IMR-90 (cell line): ENCODE data around the gene GPATCH8. TPM values are rescaled to one million over a fixed set of nuclear protein-coding genes. Genes with fewer than 3 reads are reported as not detected.
"Not testable (repeated sequence)": the region's sequence is repeated elsewhere in the genome, so short reads cannot be mapped to it uniquely, and the experiment has no call there.

Source experiments
- ATAC-seq: fragments of 200-7000 bp; cut with Tn5 transposase; 2 replicates; pipeline ENCODE4 v1.9.1; 2020; ENCODE audit warnings: low read depth, mild to moderate bottlenecking, moderate library complexity
- BruUV-seq: library from RNA; stranded (reverse); fragments of 400-500 nt; replicated peaks from 2 replicates; lab custom pipeline; 2021; lab: Mats Ljungman, UMichigan
- CTCF ChIA-PET: fragments of 300-600 bp; formaldehyde crosslinking; extraction: SDS; loops from one replicate; lab custom pipeline; 2021; ENCODE audit warnings: antibody characterized with exemption; lab: Yijun Ruan, JAX
- POLR2A ChIA-PET: fragments of 300-600 bp; sonication (Branson Sonifier 250); formaldehyde crosslinking; loops from one replicate; lab custom pipeline; 2022; ENCODE audit warnings: antibody characterized with exemption; ENCODE audit not compliant: unreplicated experiment; lab: Charles Lee
- DNase-seq: peaks from one replicate; pipeline ENCODE4 v3.0.0; 2013
- H2AFZ ChIP-seq: replicated peaks from 2 replicates; pipeline ENCODE3; 2013; ENCODE audit warnings: low read length, mild to moderate bottlenecking; ENCODE audit not compliant: poor library complexity
- H2AK5ac ChIP-seq: 2 replicates; pipeline ENCODE4 v1.6.1; 2013; ENCODE audit warnings: low read depth, low read length, inconsistent platforms
- H2AK9ac ChIP-seq: replicated peaks from 2 replicates; pipeline ENCODE3; 2013; ENCODE audit warnings: mild to moderate bottlenecking, low read depth, low read length, moderate library complexity; ENCODE audit not compliant: poor library complexity
- H2BK120ac ChIP-seq: 2 replicates; pipeline ENCODE4 v1.6.1; 2013; ENCODE audit warnings: low read depth, low read length, inconsistent platforms
- H2BK15ac ChIP-seq: 3 replicates; pipeline ENCODE4 v1.6.1; 2013; ENCODE audit warnings: low read depth, low read length, inconsistent platforms
- H2BK20ac ChIP-seq: 2 replicates; pipeline ENCODE4 v1.6.1; 2013; ENCODE audit warnings: low read depth, mild to moderate bottlenecking, inconsistent platforms, low read length, moderate library complexity
- H2BK5ac ChIP-seq: 2 replicates; pipeline ENCODE4 v1.6.1; 2013; ENCODE audit warnings: mild to moderate bottlenecking, low read depth, low read length, inconsistent platforms; ENCODE audit not compliant: poor library complexity, severe bottlenecking
- H3K14ac ChIP-seq: replicated peaks from 2 replicates; pipeline ENCODE4 v1.6.1; 2013; ENCODE audit warnings: low read depth, low read length, inconsistent platforms
- H3K18ac ChIP-seq: 2 replicates; pipeline ENCODE4 v1.6.1; 2013; ENCODE audit warnings: low read depth, low read length, control low read depth
- H3K23ac ChIP-seq: 2 replicates; pipeline ENCODE4 v1.6.1; 2013; ENCODE audit warnings: low read depth, low read length, inconsistent platforms
- H3K27ac ChIP-seq: 2 replicates; pipeline ENCODE4 v1.5.1; 2013; ENCODE audit warnings: mild to moderate bottlenecking, control low read depth, low read length; ENCODE audit not compliant: insufficient read depth
- H3K27me3 ChIP-seq: 2 replicates; pipeline ENCODE4 v1.6.1; 2013; ENCODE audit warnings: low read length; ENCODE audit not compliant: control insufficient read depth, insufficient read depth
- H3K36me3 ChIP-seq: 2 replicates; pipeline ENCODE4 v1.6.1; 2013; ENCODE audit warnings: low read length, mixed read lengths; ENCODE audit not compliant: control insufficient read depth, insufficient read depth
- H3K4ac ChIP-seq: 2 replicates; pipeline ENCODE4 v1.6.1; 2013; ENCODE audit warnings: low read depth, low read length, inconsistent platforms
- H3K4me1 ChIP-seq: 2 replicates; pipeline ENCODE4 v1.6.1; 2013; ENCODE audit warnings: low read length, mixed read lengths; ENCODE audit not compliant: control insufficient read depth, insufficient read depth
- H3K4me2 ChIP-seq: 2 replicates; pipeline ENCODE4 v1.6.1; 2013; ENCODE audit warnings: low read depth, mild to moderate bottlenecking, control low read depth, low read length, moderate library complexity
- H3K4me3 ChIP-seq: 2 replicates; pipeline ENCODE4 v1.5.1; 2013; ENCODE audit warnings: low read depth, mild to moderate bottlenecking, control low read depth, low read length, moderate library complexity; ENCODE audit not compliant: insufficient read depth
- H3K56ac ChIP-seq: 2 replicates; pipeline ENCODE4 v1.6.1; 2013; ENCODE audit warnings: low read length, inconsistent platforms; ENCODE audit not compliant: insufficient read depth; ENCODE audit errors: extremely low read depth
- H3K79me1 ChIP-seq, 2 experiments: 2 replicates each; pipeline ENCODE4 v1.6.1; 2013; ENCODE audit warnings: low read length in 2 of 2, inconsistent platforms in 1 of 2, low read depth in 1 of 2
- H3K9ac ChIP-seq: 2 replicates; pipeline ENCODE4 v1.6.1; 2013; ENCODE audit warnings: low read depth, low read length, control low read depth
- H3K9me1 ChIP-seq: 2 replicates; pipeline ENCODE4 v1.6.1; 2013; ENCODE audit warnings: low read length, inconsistent platforms; ENCODE audit not compliant: insufficient read depth
- H3K9me3 ChIP-seq: 2 replicates; pipeline ENCODE4 v1.6.1; 2013; ENCODE audit warnings: low read length; ENCODE audit not compliant: control insufficient read depth, insufficient read depth
- H4K20me1 ChIP-seq: 2 replicates; pipeline ENCODE4 v1.6.1; 2013; ENCODE audit warnings: low read length, inconsistent platforms; ENCODE audit not compliant: insufficient read depth
- H4K5ac ChIP-seq: 2 replicates; pipeline ENCODE4 v1.6.1; 2013; ENCODE audit warnings: mild to moderate bottlenecking, low read depth, low read length, control low read depth
- H4K8ac ChIP-seq, 2 experiments: 2 replicates each; pipeline ENCODE4 v1.6.1; 2013; ENCODE audit warnings: low read depth in 2 of 2, low read length in 2 of 2, control low read depth in 1 of 2, inconsistent platforms in 1 of 2
- H4K91ac ChIP-seq: 2 replicates; pipeline ENCODE4 v1.6.1; 2013; ENCODE audit warnings: low read depth, low read length, inconsistent platforms; ENCODE audit not compliant: insufficient read depth
- WGBS, 2 experiments: methylation state at CpG; one replicate each; pipeline versions ENCODE4 v1.1.5 to v1.1.7; 2013; ENCODE audit warnings: missing lambda C conversion rate in 2 of 2; ENCODE audit not compliant: insufficient read length in 1 of 2; ENCODE audit errors: extremely low coverage in 2 of 2; 5-methylcytosine and 5-hydroxymethylcytosine counted together
- dilution Hi-C: fragments of 300-500 bp; cut with HindIII; formaldehyde crosslinking; loops from one replicate; pipeline ENCODE4 v1.14.3; 2018; ENCODE audit warnings: low sequenced_read_pairs; ENCODE audit not compliant: unreplicated experiment
- in situ Hi-C: fragments of 300-500 bp; cut with MboI; formaldehyde crosslinking; loops from 3 replicates; pipeline ENCODE4 v1.14.3; 2019; ENCODE audit warnings: low sequenced_read_pairs, inconsistent platforms, mixed read lengths
- intact Hi-C: fragments of 100-400 bp; cut with micrococcal nuclease; formaldehyde crosslinking; loops from 2 replicates; pipeline ENCODE4 v1.10.0; 2022
- polyA plus RNA-seq, 3 experiments: library from polyadenylated mRNA; depleted of rRNA; stranded (reverse); fragments of >200 nt; gene quantifications; 2 replicates each; pipeline ENCODE4 v1.2.3, GENCODE V29; 2012; ENCODE audit warnings: low replicate concordance in 1 of 3
- total RNA-seq: library from RNA; depleted of rRNA; stranded (reverse); fragments of >200 nt; gene quantifications from 2 replicates; pipeline ENCODE4 v1.2.3, GENCODE V29; 2012

Gene GPATCH8
- total and polyA plus RNA-seq, 2 of the 4 experiments (the other 2 are of a cell fraction), result 8.8 to 13.2 TPM

- H3K36me3 ChIP-seq, BruUV-seq, H3K9me3 ChIP-seq, H3K56ac ChIP-seq, CTCF ChIA-PET, H3K27ac ChIP-seq, H4K91ac ChIP-seq, H2BK120ac ChIP-seq, H3K4ac ChIP-seq, POLR2A ChIA-PET, H4K20me1 ChIP-seq, H2BK5ac ChIP-seq, H2AFZ ChIP-seq, H3K4me1 ChIP-seq, H3K4me3 ChIP-seq, H3K9me1 ChIP-seq, H4K8ac ChIP-seq, dilution Hi-C loops, H3K18ac ChIP-seq, H3K9ac ChIP-seq, H2AK9ac ChIP-seq, H2AK5ac ChIP-seq, H2BK20ac ChIP-seq, DNase-seq, H2BK15ac ChIP-seq, H4K5ac ChIP-seq, ATAC-seq, H3K14ac ChIP-seq, H3K27me3 ChIP-seq, H3K4me2 ChIP-seq, H3K23ac ChIP-seq: not testable (repeated sequence)
- H3K79me1 ChIP-seq, result peaks cover 0 to 13% of the 10 kb centered on the region in 2 experiments; a peak in 2 of 4 replicates
- in situ Hi-C loops (loop anchor here (5.0 to 25.0 kb wide), 2 partner anchors 105 to 295 kb away; partner anchors contain the start of gene UBTF), intact Hi-C loops (loop anchor here (10.0 kb wide), 1 partner anchor 292 kb away; the partner anchor contains the start of gene UBTF)
- 75% methylated on average over 5 of the region's 10 CpGs; no CpG with 5 or more reads in 1 of the 2 experiments for WGBS, 2 experiments
Observed at GRCh38 chr17:44506939-44507604, 3.9 kb upstream of the GPATCH8 start.
